DND-41 (cell line): ENCODE results near the gene TM2D1.

Source experiments
- EZH2 ChIP-seq: IDR thresholded peaks from 3 replicates; pipeline ENCODE4 v1.6.1; 2012; ENCODE audit warnings: borderline replicate concordance, low read depth, mild to moderate bottlenecking, moderate library complexity, low read length, inconsistent platforms; ENCODE audit not compliant: severe bottlenecking
- TF ChIP-seq, protein P1 (sequence below): IDR thresholded peaks from 2 replicates; pipeline ENCODE4 v1.5.1; 2012; ENCODE audit warnings: borderline replicate concordance, low read length, moderate library complexity, mild to moderate bottlenecking; ENCODE audit not compliant: poor library complexity, severe bottlenecking; ENCODE audit errors: extremely low read depth

DNA sequence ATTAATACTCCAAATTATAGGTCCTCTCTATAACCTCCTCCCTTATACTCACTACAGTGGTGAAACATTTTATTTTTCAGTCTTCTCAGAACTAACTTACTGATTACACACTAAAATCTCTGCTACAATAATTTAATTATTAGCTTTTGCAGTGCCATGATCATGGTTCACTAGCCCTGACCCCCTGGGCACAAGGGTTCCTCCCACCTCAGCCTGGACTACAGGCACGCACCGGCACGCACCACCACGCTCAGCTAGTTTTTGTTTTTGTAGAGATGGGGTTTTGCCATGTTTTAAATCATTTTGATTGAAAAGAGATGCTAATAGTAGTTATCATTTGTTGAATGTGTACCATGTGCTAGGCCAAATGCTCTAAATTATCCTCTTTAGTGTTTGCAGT lies 23.6 kb upstream of the TM2D1 start:
- TF ChIP-seq, protein P1, sequence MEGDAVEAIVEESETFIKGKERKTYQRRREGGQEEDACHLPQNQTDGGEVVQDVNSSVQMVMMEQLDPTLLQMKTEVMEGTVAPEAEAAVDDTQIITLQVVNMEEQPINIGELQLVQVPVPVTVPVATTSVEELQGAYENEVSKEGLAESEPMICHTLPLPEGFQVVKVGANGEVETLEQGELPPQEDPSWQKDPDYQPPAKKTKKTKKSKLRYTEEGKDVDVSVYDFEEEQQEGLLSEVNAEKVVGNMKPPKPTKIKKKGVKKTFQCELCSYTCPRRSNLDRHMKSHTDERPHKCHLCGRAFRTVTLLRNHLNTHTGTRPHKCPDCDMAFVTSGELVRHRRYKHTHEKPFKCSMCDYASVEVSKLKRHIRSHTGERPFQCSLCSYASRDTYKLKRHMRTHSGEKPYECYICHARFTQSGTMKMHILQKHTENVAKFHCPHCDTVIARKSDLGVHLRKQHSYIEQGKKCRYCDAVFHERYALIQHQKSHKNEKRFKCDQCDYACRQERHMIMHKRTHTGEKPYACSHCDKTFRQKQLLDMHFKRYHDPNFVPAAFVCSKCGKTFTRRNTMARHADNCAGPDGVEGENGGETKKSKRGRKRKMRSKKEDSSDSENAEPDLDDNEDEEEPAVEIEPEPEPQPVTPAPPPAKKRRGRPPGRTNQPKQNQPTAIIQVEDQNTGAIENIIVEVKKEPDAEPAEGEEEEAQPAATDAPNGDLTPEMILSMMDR, result no peak
- no peak for TF ChIP-seq EZH2
